Measurements from ENCODE around the gene CUL1. TPM values are rescaled to one million over a fixed set of nuclear protein-coding genes. Genes with fewer than 3 reads are reported as not detected.

Gene CUL1
- total and polyA plus RNA-seq, 7 experiments from 2014 or later, result 39.0 to 74.0 (median 53.6) TPM

- H3K4me1 ChIP-seq (ENCODE audit: control insufficient read depth in 2 of 2, insufficient read depth in 2 of 2, low read length in 2 of 2), result no peaks in the 10 kb centered on the region
- ChIA-PET POLR2A (no interaction called here), CTCF (no interaction called here)
- H3K4me1 Mint-ChIP-seq, result peaks cover 0 to 6% (median 0%) of the 10 kb centered on the region in 7 donors
- DNase-seq, result no peak
- intact Hi-C loops (cut with micrococcal nuclease), result no loop called here
- no peak overlapping the region for H3K27ac ChIP-seq (ENCODE audit: low read depth, low read length)
- H3K36me3 Mint-ChIP-seq, result peaks cover 19 to 70% (median 42%) of the 10 kb centered on the region in 5 donors
- H3K9me3 Mint-ChIP-seq, result peaks cover 0 to 2% (median 0%) of the 10 kb centered on the region in 11 donors
- no peak overlapping the region for H3K4me3 Mint-ChIP-seq
- no peak overlapping the region for H3K4me3 ChIP-seq (ENCODE audit: low read length)
- no peak for ATAC-seq
- no peak overlapping the region for H3K27ac Mint-ChIP-seq
- H3K27me3 ChIP-seq (ENCODE audit: control insufficient read depth in 2 of 2, insufficient read depth in 2 of 2, low read length in 2 of 2), result no peaks in the 10 kb centered on the region
- no peaks in the 10 kb centered on the region for H3K27me3 Mint-ChIP-seq
- peaks cover 24 to 80% (median 25%) of the 10 kb centered on the region in 3 experiments for H3K36me3 ChIP-seq (ENCODE audit: control insufficient read depth in 2 of 3, insufficient read depth in 3 of 3, low read length in 3 of 3)
- H3K9me3 ChIP-seq (ENCODE audit: control insufficient read depth in 2 of 3, low read length in 3 of 3), result no peaks in the 10 kb centered on the region
Measured at GRCh38 chr7:148790131-148790726, 91.5 kb downstream of the CUL1 start.

DNA sequence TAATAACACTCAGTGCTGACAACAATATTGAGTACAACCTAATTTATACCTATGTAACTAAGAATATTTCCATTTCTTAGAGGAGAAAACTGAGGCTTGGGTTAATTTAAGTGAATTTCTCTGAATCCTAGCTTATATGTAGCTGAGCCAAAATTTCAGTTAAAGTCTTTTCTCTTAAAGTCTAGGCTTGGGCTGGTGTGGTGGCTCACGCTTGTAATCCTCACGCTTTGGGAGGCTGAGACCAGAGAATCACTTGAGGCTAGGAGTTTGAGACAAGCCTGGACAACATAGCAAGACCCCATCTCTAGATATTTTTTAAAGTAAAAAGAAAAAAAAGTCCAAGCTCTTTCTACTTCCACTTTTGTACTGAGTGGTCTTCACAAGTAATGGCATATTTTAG lies 92.1 kb downstream of the CUL1 start:
- Histone ChIP-seq H3K27ac (ENCODE audit: low read depth, low read length) (no peak overlapping the region), H3K27me3 (ENCODE audit: control insufficient read depth in 2 of 2, insufficient read depth in 2 of 2, low read length in 2 of 2) (no peaks in the 10 kb centered on the region), H3K4me1 (ENCODE audit: control insufficient read depth in 2 of 2, insufficient read depth in 2 of 2, low read length in 2 of 2) (no peaks in the 10 kb centered on the region), H3K4me3 (ENCODE audit: low read length) (no peak overlapping the region), H3K36me3 (ENCODE audit: control insufficient read depth in 2 of 3, insufficient read depth in 3 of 3, low read length in 3 of 3) (peaks cover 21 to 73% (median 26%) of the 10 kb centered on the region in 3 experiments), H3K9me3 (ENCODE audit: control insufficient read depth in 2 of 3, low read length in 3 of 3) (no peaks in the 10 kb centered on the region)
- Mint-ChIP-seq H3K9me3 (peaks cover 0 to 2% (median 0%) of the 10 kb centered on the region in 11 donors), H3K36me3 (peaks cover 19 to 65% (median 43%) of the 10 kb centered on the region in 5 donors), H3K27ac (no peak overlapping the region), H3K4me3 (no peak overlapping the region), H3K27me3 (no peaks in the 10 kb centered on the region), H3K4me1 (peaks cover 0 to 6% (median 0%) of the 10 kb centered on the region in 7 donors)
- ChIA-PET POLR2A (no interaction called here), CTCF (no interaction called here)
- no peak for DNase-seq
- intact Hi-C loops (cut with micrococcal nuclease), result no loop called here
- ATAC-seq, result no peak

DNA sequence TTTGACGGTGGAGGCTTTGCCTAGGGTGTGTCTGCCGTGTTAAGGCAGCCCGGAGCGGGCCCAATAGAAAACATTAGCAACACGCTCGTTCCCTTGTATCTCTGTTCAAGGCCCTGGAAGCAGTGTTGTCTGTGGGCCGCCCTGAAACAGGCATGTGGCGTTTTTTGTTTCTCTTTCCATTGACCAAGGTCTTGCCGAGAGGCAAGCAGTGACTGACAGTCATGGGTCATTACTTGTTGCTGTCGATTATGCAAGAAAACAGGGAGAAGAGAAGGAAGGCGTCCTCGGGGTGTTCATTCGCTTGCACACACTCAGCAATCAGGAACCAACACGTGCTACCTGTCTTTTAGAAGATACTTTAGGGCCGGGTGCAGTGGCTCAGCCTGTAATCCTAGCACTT lies 92.8 kb downstream of the CUL1 start:
- intact Hi-C loops (cut with micrococcal nuclease), result no loop called here
- Mint-ChIP-seq H3K27me3 (no peaks in the 10 kb centered on the region), H3K4me1 (peaks cover 0 to 6% (median 0%) of the 10 kb centered on the region in 7 donors), H3K9me3 (peaks cover 0 to 2% (median 0%) of the 10 kb centered on the region in 11 donors), H3K4me3 (no peak overlapping the region), H3K27ac (peak overlapping the region in 1 of 9 donors; percentile 60), H3K36me3 (peaks cover 19 to 63% (median 49%) of the 10 kb centered on the region in 5 donors)
- H3K27me3 ChIP-seq (ENCODE audit: control insufficient read depth in 2 of 2, insufficient read depth in 2 of 2, low read length in 2 of 2), result no peaks in the 10 kb centered on the region
- no peaks in the 10 kb centered on the region for H3K9me3 ChIP-seq (ENCODE audit: control insufficient read depth in 2 of 3, low read length in 3 of 3)
- no peak overlapping the region for H3K4me3 ChIP-seq (ENCODE audit: low read length)
- H3K36me3 ChIP-seq (ENCODE audit: control insufficient read depth in 2 of 3, insufficient read depth in 3 of 3, low read length in 3 of 3), result peaks cover 19 to 69% (median 32%) of the 10 kb centered on the region in 3 experiments
- ATAC-seq (no peak), DNase-seq (no peak)
- ChIA-PET CTCF (no interaction called here), POLR2A (no interaction called here)
- H3K4me1 ChIP-seq (ENCODE audit: control insufficient read depth in 2 of 2, insufficient read depth in 2 of 2, low read length in 2 of 2), result no peaks in the 10 kb centered on the region
- H3K27ac ChIP-seq (ENCODE audit: low read depth, low read length), result no peak overlapping the region

- CTCF ChIA-PET, result no interaction called here
- Histone ChIP-seq H3K36me3 (ENCODE audit: control insufficient read depth in 2 of 3, insufficient read depth in 3 of 3, low read length in 3 of 3) (peaks cover 20 to 62% (median 25%) of the 10 kb centered on the region in 3 experiments), H3K9me3 (ENCODE audit: control insufficient read depth in 2 of 3, low read length in 3 of 3) (no peaks in the 10 kb centered on the region)
Measured at GRCh38 chr7:148793590-148793989, 94.9 kb downstream of the CUL1 start.

DNA sequence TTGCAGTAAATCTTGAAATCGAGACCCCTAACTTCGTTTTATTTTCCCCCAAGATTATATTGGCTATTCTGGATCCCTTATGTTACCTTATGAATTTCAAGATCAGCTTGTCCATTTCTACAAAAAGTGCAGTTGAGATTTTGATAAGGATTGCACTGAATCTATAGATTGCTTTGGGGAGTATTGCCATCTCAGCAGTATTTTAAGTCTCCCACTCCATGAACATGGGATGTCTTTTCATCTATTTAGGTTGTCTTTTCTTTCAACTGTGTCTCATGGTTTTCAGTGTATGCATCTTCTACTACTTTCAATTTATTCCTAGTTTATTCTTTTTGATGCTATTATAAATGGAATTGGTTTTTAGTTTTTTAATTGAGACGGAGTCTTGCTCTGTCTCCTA lies 95.8 kb downstream of the CUL1 start:
- intact Hi-C loops (cut with micrococcal nuclease), result no loop called here
- H3K27ac Mint-ChIP-seq, result peak overlapping the region in 2 of 9 donors; percentile 2 to 12

More at GRCh38 chr7:148793590-148793989, 94.9 kb downstream of the CUL1 start:
- no peak overlapping the region for H3K4me3 Mint-ChIP-seq
- DNase-seq (no peak), ATAC-seq (no peak)
- POLR2A ChIA-PET, result no interaction called here
- Histone ChIP-seq H3K27ac (ENCODE audit: low read depth, low read length) (no peak overlapping the region), H3K4me3 (ENCODE audit: low read length) (no peak overlapping the region), H3K4me1 (ENCODE audit: control insufficient read depth in 2 of 2, insufficient read depth in 2 of 2, low read length in 2 of 2) (no peaks in the 10 kb centered on the region), H3K27me3 (ENCODE audit: control insufficient read depth in 2 of 2, insufficient read depth in 2 of 2, low read length in 2 of 2) (no peaks in the 10 kb centered on the region)
- H3K36me3 Mint-ChIP-seq, result peaks cover 12 to 55% (median 48%) of the 10 kb centered on the region in 5 donors
- H3K27ac Mint-ChIP-seq, result peak overlapping the region in 1 of 9 donors; percentile 14
- intact Hi-C loops (cut with micrococcal nuclease), result no loop called here
- H3K27me3 Mint-ChIP-seq, result no peaks in the 10 kb centered on the region
- peaks cover 0 to 2% (median 0%) of the 10 kb centered on the region in 11 donors for H3K9me3 Mint-ChIP-seq
- H3K4me1 Mint-ChIP-seq, result peaks cover 0 to 6% (median 0%) of the 10 kb centered on the region in 7 donors

DNA sequence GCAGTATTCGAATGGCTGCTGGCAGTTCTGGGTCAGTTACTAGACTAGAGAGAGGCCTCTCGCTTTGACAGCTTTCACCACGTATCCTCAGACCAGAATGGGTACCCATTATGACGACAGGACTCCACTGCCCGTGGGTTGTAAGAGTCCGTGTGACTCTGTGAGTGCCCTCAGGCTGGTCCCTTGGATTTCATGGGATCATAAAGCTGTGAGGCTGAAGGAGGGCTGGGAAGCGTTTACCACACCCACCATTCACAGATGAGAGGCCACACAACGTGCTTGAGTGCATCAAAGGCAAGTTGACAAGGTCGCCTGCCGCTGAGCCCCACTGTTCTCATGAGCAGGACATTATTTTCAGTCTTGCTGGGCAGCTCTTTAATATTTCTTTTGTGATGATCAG lies 98.1 kb downstream of the CUL1 start:
- H3K9me3 ChIP-seq (ENCODE audit: control insufficient read depth in 2 of 3, low read length in 3 of 3), result no peaks in the 10 kb centered on the region
- no peaks in the 10 kb centered on the region for H3K27me3 Mint-ChIP-seq
- ATAC-seq (no peak), DNase-seq (no peak)
- H3K4me3 Mint-ChIP-seq, result no peak overlapping the region
- peaks cover 0 to 6% (median 0%) of the 10 kb centered on the region in 7 donors for H3K4me1 Mint-ChIP-seq
- intact Hi-C loops (cut with micrococcal nuclease), result no loop called here
- POLR2A ChIA-PET, result interaction anchor here (0.6 kb wide), 1 partner anchor 385 kb away, joined by 3 read pairs; no protein-coding TSS in a partner anchor
- no peak overlapping the region for H3K27ac Mint-ChIP-seq
- no peaks in the 10 kb centered on the region for H3K27me3 ChIP-seq (ENCODE audit: control insufficient read depth in 2 of 2, insufficient read depth in 2 of 2, low read length in 2 of 2)
- peaks cover 30 to 60% (median 33%) of the 10 kb centered on the region in 3 experiments for H3K36me3 ChIP-seq (ENCODE audit: control insufficient read depth in 2 of 3, insufficient read depth in 3 of 3, low read length in 3 of 3)
- no peak overlapping the region for H3K4me3 ChIP-seq (ENCODE audit: low read length)
- CTCF ChIA-PET, result no interaction called here
- H3K9me3 Mint-ChIP-seq, result peaks cover 0 to 2% (median 0%) of the 10 kb centered on the region in 11 donors
- no peak overlapping the region for H3K27ac ChIP-seq (ENCODE audit: low read depth, low read length)
- H3K36me3 Mint-ChIP-seq, result peaks cover 12 to 61% (median 42%) of the 10 kb centered on the region in 5 donors
- H3K4me1 ChIP-seq (ENCODE audit: control insufficient read depth in 2 of 2, insufficient read depth in 2 of 2, low read length in 2 of 2), result no peaks in the 10 kb centered on the region

More for the DNA sequence above, 95.8 kb downstream of the CUL1 start:
- ChIA-PET POLR2A (no interaction called here), CTCF (no interaction called here)
- Histone ChIP-seq H3K27ac (ENCODE audit: low read depth, low read length) (no peak overlapping the region), H3K27me3 (ENCODE audit: control insufficient read depth in 2 of 2, insufficient read depth in 2 of 2, low read length in 2 of 2) (no peaks in the 10 kb centered on the region), H3K4me1 (ENCODE audit: control insufficient read depth in 2 of 2, insufficient read depth in 2 of 2, low read length in 2 of 2) (no peaks in the 10 kb centered on the region), H3K9me3 (ENCODE audit: control insufficient read depth in 2 of 3, low read length in 3 of 3) (no peaks in the 10 kb centered on the region), H3K4me3 (ENCODE audit: low read length) (no peak overlapping the region), H3K36me3 (ENCODE audit: control insufficient read depth in 2 of 3, insufficient read depth in 3 of 3, low read length in 3 of 3) (peaks cover 24 to 62% (median 26%) of the 10 kb centered on the region in 3 experiments)
- Mint-ChIP-seq H3K36me3 (peaks cover 5 to 54% (median 47%) of the 10 kb centered on the region in 5 donors), H3K4me3 (no peak overlapping the region), H3K4me1 (peaks cover 0 to 6% (median 0%) of the 10 kb centered on the region in 7 donors), H3K27me3 (no peaks in the 10 kb centered on the region), H3K9me3 (peaks cover 0 to 2% (median 0%) of the 10 kb centered on the region in 11 donors)
- DNase-seq, result no peak
- no peak for ATAC-seq

Measured in naive thymus-derived CD4-positive, alpha-beta T cell (primary cell).